ENCODE results near the gene AP4E1. TPM values are rescaled to one million over a fixed set of nuclear protein-coding genes. Genes with fewer than 3 reads are reported as not detected.
A peak's percentile ranks its signal among the peaks of the same experiment; 100 is the strongest.
"Not testable (repeated sequence)": the region's sequence is repeated elsewhere in the genome, so short reads cannot be mapped to it uniquely, and the experiment has no call there.

Gene AP4E1
- total RNA-seq, 4 donors from 2014 or later: 9.9 to 13.2 (median 10.6) TPM

- no peak for DNase-seq (ENCODE audit: extremely low spot score)
- intact Hi-C loops (cut with DNase I): no loop called here
- no peaks in the 10 kb centered on the region for H3K27me3 ChIP-seq
- H3K9me3 ChIP-seq: no peaks in the 10 kb centered on the region
- H3K4me1 ChIP-seq: peaks cover 33 to 36% (median 34%) of the 10 kb centered on the region in 4 donors
- H3K36me3 ChIP-seq: peaks cover 0 to 7% (median 3%) of the 10 kb centered on the region in 4 donors
- no peak for TF ChIP-seq POLR2AphosphoS5 (IDR thresholded peaks at IDR 0.05)
- TF ChIP-seq, protein P1, sequence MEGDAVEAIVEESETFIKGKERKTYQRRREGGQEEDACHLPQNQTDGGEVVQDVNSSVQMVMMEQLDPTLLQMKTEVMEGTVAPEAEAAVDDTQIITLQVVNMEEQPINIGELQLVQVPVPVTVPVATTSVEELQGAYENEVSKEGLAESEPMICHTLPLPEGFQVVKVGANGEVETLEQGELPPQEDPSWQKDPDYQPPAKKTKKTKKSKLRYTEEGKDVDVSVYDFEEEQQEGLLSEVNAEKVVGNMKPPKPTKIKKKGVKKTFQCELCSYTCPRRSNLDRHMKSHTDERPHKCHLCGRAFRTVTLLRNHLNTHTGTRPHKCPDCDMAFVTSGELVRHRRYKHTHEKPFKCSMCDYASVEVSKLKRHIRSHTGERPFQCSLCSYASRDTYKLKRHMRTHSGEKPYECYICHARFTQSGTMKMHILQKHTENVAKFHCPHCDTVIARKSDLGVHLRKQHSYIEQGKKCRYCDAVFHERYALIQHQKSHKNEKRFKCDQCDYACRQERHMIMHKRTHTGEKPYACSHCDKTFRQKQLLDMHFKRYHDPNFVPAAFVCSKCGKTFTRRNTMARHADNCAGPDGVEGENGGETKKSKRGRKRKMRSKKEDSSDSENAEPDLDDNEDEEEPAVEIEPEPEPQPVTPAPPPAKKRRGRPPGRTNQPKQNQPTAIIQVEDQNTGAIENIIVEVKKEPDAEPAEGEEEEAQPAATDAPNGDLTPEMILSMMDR (IDR thresholded peaks at IDR 0.05): no peak
- peak overlapping the region; percentile 76 to 99 (median 96) for H3K4me3 ChIP-seq
- peak overlapping the region; percentile 90 to 95 (median 92) for H3K27ac ChIP-seq (replicated peaks in 1 of 4)
- 71% methylated on average over 16 of the region's 16 CpGs for WGBS
Observed at GRCh38 chr15:50906954-50907600, 1.4 kb upstream of the AP4E1 start.

GRCh38 chr15:50907601-50908208 is 778 bp upstream of the AP4E1 start:
- Histone ChIP-seq H3K4me3 (peak overlapping the region; percentile 76 to 99 (median 96)), H3K27ac (replicated peaks in 1 of 4) (peak overlapping the region; percentile 90 to 95 (median 92)), H3K4me1 (peaks cover 33 to 36% (median 34%) of the 10 kb centered on the region in 4 donors), H3K27me3 (no peaks in the 10 kb centered on the region), H3K36me3 (peaks cover 1 to 13% (median 8%) of the 10 kb centered on the region in 4 donors), H3K9me3 (no peaks in the 10 kb centered on the region)
- 2% methylated on average over 16 of the region's 31 CpGs for whole genome bisulfite sequencing
- DNase-seq (ENCODE audit: extremely low spot score): no peak
- intact Hi-C loops (cut with DNase I): no loop called here
- no peak for TF ChIP-seq POLR2AphosphoS5 (IDR thresholded peaks at IDR 0.05)
- no peak for TF ChIP-seq POLR2A (IDR thresholded peaks at IDR 0.05; ENCODE audit: low read depth)
- TF ChIP-seq, protein P1 (IDR thresholded peaks at IDR 0.05): no peak
- TF ChIP-seq EP300 (IDR thresholded peaks at IDR 0.05): no peak

DNA sequence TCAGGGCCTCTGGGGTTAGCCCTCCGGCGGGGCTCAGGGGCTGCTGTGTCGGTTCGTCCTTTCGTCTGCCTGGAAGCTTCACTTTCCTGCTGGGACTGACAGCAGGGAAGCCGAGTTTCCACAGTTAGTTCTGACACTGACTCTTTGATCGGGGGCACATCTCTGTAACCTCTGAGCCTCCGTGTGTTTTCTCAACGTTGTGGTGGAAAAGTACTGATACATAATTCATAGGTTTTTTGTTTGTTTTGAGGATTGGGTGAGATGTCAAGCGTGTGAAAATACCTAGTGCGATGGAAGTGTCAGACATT is 481 bp downstream of the AP4E1 start:
- no peak for TF ChIP-seq POLR2A (IDR thresholded peaks at IDR 0.05; ENCODE audit: low read depth)
- TF ChIP-seq EP300 (IDR thresholded peaks at IDR 0.05): no peak
- TF ChIP-seq, protein P1 (IDR thresholded peaks at IDR 0.05): no peak
- TF ChIP-seq POLR2AphosphoS5 (IDR thresholded peaks at IDR 0.05): no peak
- peak overlapping the region; percentile 76 to 99 (median 96) for H3K4me3 ChIP-seq
- H3K9me3 ChIP-seq: no peaks in the 10 kb centered on the region
- intact Hi-C loops (cut with DNase I): no loop called here
- H3K27me3 ChIP-seq: no peaks in the 10 kb centered on the region
- no peak for DNase-seq (ENCODE audit: extremely low spot score)
- peaks cover 33 to 36% (median 34%) of the 10 kb centered on the region in 4 donors for H3K4me1 ChIP-seq
- peak overlapping the region; percentile 90 to 95 (median 92) for H3K27ac ChIP-seq (replicated peaks in 1 of 4)
- peaks cover 8 to 24% (median 16%) of the 10 kb centered on the region in 4 donors for H3K36me3 ChIP-seq
- 0% methylated on average over 11 of the region's 11 CpGs for WGBS

- Histone ChIP-seq H3K36me3 (peaks cover 9 to 37% (median 20%) of the 10 kb centered on the region in 4 donors), H3K4me3 (peak overlapping the region in 2 of 4 donors; percentile 76 to 93), H3K27ac (replicated peaks in 1 of 4) (peak overlapping the region; percentile 21 to 94 (median 34)), H3K4me1 (peaks cover 33 to 36% (median 34%) of the 10 kb centered on the region in 4 donors)
- H3K9me3 ChIP-seq; DNase-seq (ENCODE audit: extremely low spot score); H3K27me3 ChIP-seq; intact Hi-C loops (cut with DNase I): not testable (repeated sequence)
- WGBS: 37% methylated on average over 3 of the region's 3 CpGs
- peak in 1 of 2 donors; percentile 34 for TF ChIP-seq POLR2AphosphoS5 (IDR thresholded peaks at IDR 0.05)
Observed at GRCh38 chr15:50910426-50910795, 1.9 kb downstream of the AP4E1 start.

- intact Hi-C loops (cut with DNase I): no loop called here
- H3K27ac ChIP-seq (replicated peaks in 1 of 4): peak overlapping the region; percentile 21 to 94 (median 34)
- no peak for TF ChIP-seq EP300 (IDR thresholded peaks at IDR 0.05)
- TF ChIP-seq POLR2A (IDR thresholded peaks at IDR 0.05; ENCODE audit: low read depth): no peak
- TF ChIP-seq, protein P1 (IDR thresholded peaks at IDR 0.05): no peak
- TF ChIP-seq POLR2AphosphoS5 (IDR thresholded peaks at IDR 0.05): no peak
Observed at GRCh38 chr15:50911001-50911400, 2.5 kb downstream of the AP4E1 start.

More at GRCh38 chr15:50911001-50911400, 2.5 kb downstream of the AP4E1 start:
- no peaks in the 10 kb centered on the region for H3K27me3 ChIP-seq
- peaks cover 11 to 43% (median 24%) of the 10 kb centered on the region in 4 donors for H3K36me3 ChIP-seq
- H3K4me3 ChIP-seq: no peak overlapping the region
- WGBS: 98% methylated on average over 2 of the region's 2 CpGs
- no peaks in the 10 kb centered on the region for H3K9me3 ChIP-seq
- DNase-seq (ENCODE audit: extremely low spot score): no peak
- H3K4me1 ChIP-seq: peaks cover 33 to 36% (median 34%) of the 10 kb centered on the region in 4 donors

All from esophagus muscularis mucosa (tissue), 4 donors.